Measurements from ENCODE around the gene CCNQ. TPM values are rescaled to one million over a fixed set of nuclear protein-coding genes. Genes with fewer than 3 reads are reported as not detected.

CCNQ gene
- polyA plus RNA-seq, 1 of the 3 experiments (the other 2 are of a cell fraction): 45.3 TPM

DNA sequence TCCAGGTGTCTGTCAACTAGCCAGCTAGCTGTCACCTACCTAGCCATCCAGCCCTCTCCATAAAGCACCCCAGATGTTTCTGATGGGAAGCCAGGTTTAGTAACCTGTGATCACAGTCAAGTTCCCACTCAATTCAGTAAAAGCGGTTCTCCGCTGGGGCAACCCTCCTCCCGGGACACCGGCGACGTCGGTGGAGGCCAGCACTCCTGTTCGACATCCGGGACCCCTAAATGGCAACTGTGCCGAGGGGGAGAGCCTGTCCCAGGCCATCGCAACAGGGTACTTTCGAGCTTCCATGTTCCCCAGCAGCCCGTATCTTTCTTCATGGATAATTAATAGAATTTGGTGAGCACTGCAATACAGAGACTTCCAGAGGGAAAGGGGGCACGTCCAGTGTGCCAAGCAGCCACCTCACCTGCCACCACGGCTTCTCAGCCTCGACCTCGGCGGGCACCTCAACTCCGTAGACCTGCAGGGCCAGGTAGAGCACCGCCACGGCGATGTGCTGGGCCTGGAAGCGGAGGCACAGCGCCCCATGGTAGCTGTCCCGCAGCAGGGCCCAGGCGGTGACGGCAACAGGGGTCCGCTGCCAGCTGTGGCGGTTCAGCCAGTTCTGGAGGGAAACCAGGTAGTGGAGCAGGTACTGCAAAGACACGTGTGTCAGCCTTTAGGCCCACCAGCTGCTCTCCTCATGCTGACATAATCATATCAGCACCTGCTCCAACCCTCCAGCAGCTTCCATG is 6.7 kb downstream of the CCNQ start:
- Histone ChIP-seq H3K27ac (ENCODE audit: low read depth in 2 of 2, low read length in 1 of 2) (peak overlapping the region in 1 of 2 experiments; percentile 1; a peak in 1 of 4 replicates), H4K20me1 (ENCODE audit: insufficient read depth) (peaks cover 15% of the 10 kb centered on the region; the same call in 1 of the 2 replicates), H3K79me2 (ENCODE audit: insufficient read depth) (peaks cover 17% of the 10 kb centered on the region; the same call in 1 of the 2 replicates), H3K9me2 (no peaks in the 10 kb centered on the region), H3F3A (replicated peaks; ENCODE audit: insufficient read depth) (no peaks in the 10 kb centered on the region), H3K4me2 (no peak overlapping the region), H3K27me3 (ENCODE audit: insufficient read depth) (peaks cover 34% of the 10 kb centered on the region), H2AFZ (ENCODE audit: low read depth) (no peak overlapping the region), H3K4me1 (ENCODE audit: control insufficient read depth in 1 of 2, insufficient read depth in 2 of 2, low read depth in 1 of 2, low read length in 1 of 2) (peaks cover 0 to 23% of the 10 kb centered on the region in 2 experiments; a peak in 1 of 4 replicates), H3K4me3 (ENCODE audit: low read depth in 2 of 2, low read length in 1 of 2) (no peak overlapping the region), H3K9ac (no peak overlapping the region), H3K36me3 (replicated peaks in 1 of 2; ENCODE audit: control insufficient read depth in 1 of 2, insufficient read depth in 2 of 2, low read length in 1 of 2) (peaks cover 0 to 8% of the 10 kb centered on the region in 2 experiments), H3K9me3 (no peaks in the 10 kb centered on the region)
- POLR2A ChIA-PET: interaction anchor here (1.0 kb wide), 1 partner anchor 38 kb away, joined by 3 read pairs; no protein-coding TSS in a partner anchor
- DNase-seq: no peak
- TF ChIP-seq NRF1 (IDR thresholded peaks at IDR 0.05; ENCODE audit: low read depth, low read length): no peak
- no peak for TF ChIP-seq GABPA (IDR thresholded peaks at IDR 0.05; ENCODE audit: low read depth)
- no peak for TF ChIP-seq SMC3 (IDR thresholded peaks at IDR 0.05; ENCODE audit: low read depth, low read length)
- TF ChIP-seq RXRA (IDR thresholded peaks at IDR 0.05; ENCODE audit: borderline replicate concordance, low read depth): no peak
- TF ChIP-seq, protein P1, sequence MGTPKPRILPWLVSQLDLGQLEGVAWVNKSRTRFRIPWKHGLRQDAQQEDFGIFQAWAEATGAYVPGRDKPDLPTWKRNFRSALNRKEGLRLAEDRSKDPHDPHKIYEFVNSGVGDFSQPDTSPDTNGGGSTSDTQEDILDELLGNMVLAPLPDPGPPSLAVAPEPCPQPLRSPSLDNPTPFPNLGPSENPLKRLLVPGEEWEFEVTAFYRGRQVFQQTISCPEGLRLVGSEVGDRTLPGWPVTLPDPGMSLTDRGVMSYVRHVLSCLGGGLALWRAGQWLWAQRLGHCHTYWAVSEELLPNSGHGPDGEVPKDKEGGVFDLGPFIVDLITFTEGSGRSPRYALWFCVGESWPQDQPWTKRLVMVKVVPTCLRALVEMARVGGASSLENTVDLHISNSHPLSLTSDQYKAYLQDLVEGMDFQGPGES (IDR thresholded peaks at IDR 0.05; ENCODE audit: low read depth, low read length): no peak
- TF ChIP-seq, protein P2, sequence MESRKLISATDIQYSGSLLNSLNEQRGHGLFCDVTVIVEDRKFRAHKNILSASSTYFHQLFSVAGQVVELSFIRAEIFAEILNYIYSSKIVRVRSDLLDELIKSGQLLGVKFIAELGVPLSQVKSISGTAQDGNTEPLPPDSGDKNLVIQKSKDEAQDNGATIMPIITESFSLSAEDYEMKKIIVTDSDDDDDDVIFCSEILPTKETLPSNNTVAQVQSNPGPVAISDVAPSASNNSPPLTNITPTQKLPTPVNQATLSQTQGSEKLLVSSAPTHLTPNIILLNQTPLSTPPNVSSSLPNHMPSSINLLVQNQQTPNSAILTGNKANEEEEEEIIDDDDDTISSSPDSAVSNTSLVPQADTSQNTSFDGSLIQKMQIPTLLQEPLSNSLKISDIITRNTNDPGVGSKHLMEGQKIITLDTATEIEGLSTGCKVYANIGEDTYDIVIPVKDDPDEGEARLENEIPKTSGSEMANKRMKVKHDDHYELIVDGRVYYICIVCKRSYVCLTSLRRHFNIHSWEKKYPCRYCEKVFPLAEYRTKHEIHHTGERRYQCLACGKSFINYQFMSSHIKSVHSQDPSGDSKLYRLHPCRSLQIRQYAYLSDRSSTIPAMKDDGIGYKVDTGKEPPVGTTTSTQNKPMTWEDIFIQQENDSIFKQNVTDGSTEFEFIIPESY (IDR thresholded peaks at IDR 0.05; ENCODE audit: borderline replicate concordance, low read depth): no peak
- no peak for TF ChIP-seq NFIC (IDR thresholded peaks at IDR 0.05; ENCODE audit: borderline replicate concordance)
- no peak for TF ChIP-seq FOSL2 (IDR thresholded peaks at IDR 0.05; ENCODE audit: borderline replicate concordance, low read depth)
- TF ChIP-seq CHD2 (IDR thresholded peaks at IDR 0.05; ENCODE audit: low read length, partially characterized antibody): no peak
- no peak for TF ChIP-seq MXI1 (IDR thresholded peaks at IDR 0.05; ENCODE audit: low read depth, low read length)
- TF ChIP-seq RCOR1 (IDR thresholded peaks at IDR 0.05; ENCODE audit: low read length): no peak
- TF ChIP-seq EP300 (IDR thresholded peaks at IDR 0.05; ENCODE audit: borderline replicate concordance in 1 of 2, low read depth in 1 of 2, low read length in 1 of 2): no peak
- TF ChIP-seq JUND (IDR thresholded peaks at IDR 0.05): no peak
- no peak for TF ChIP-seq MEF2A (IDR thresholded peaks at IDR 0.05; ENCODE audit: borderline replicate concordance, low read depth)
- CTCF ChIA-PET: interaction anchor here (1.0 to 2.4 kb wide), 7 partner anchors 15 to 121 kb away, joined by 3 to 8 read pairs (median 4); partner anchors contain the start of gene HAUS7
- 63% methylated on average over 18 of the region's 30 CpGs for WGBS (ENCODE audit: low lambda C conversion rate)
